ENCODE data around the gene RNF151. TPM values are rescaled to one million over a fixed set of nuclear protein-coding genes. Genes with fewer than 3 reads are reported as not detected.

RNF151 gene
- total and polyA plus RNA-seq, 2 of the 13 experiments (the other 11 are each of a cell fraction or from before 2014, with no cell fraction given) = not detected

GRCh38 chr16:1984347-1985225 lies 17.9 kb downstream of the RNF151 start (continued):
- TF ChIP-seq JUN (CRISPR knock-in tag; IDR thresholded peaks at IDR 0.05) (peak; percentile 38; the same call in 1 of the 2 replicates), NR2F6 (IDR thresholded peaks at IDR 0.05) (no peak), NR2F6 (CRISPR knock-in tag; IDR thresholded peaks at IDR 0.05) (0 out of 2 replicates have a peak, but pooled peaks have one; percentile 14), ZFP1 (CRISPR knock-in tag; IDR thresholded peaks at IDR 0.05) (no peak), ZNF839 (CRISPR knock-in tag; IDR thresholded peaks at IDR 0.05; ENCODE audit: borderline replicate concordance) (0 out of 2 replicates have a peak, but pooled peaks have one; percentile 42), KMT2A (CRISPR knock-in tag; IDR thresholded peaks at IDR 0.05) (peak; percentile 58), ZNF496 (CRISPR knock-in tag; IDR thresholded peaks at IDR 0.05; ENCODE audit: insufficient replicate concordance) (no peak), ZFP90 (CRISPR knock-in tag; IDR thresholded peaks at IDR 0.05; ENCODE audit: borderline replicate concordance) (no peak), ZFX (CRISPR knock-in tag; IDR thresholded peaks at IDR 0.05; ENCODE audit: low read depth) (peak; percentile 71; the same call in 1 of the 2 replicates), ZNF703 (CRISPR knock-in tag; IDR thresholded peaks at IDR 0.05; ENCODE audit: borderline replicate concordance) (no peak), SALL1 (CRISPR knock-in tag; IDR thresholded peaks at IDR 0.05) (peak; percentile 36; the same call in 1 of the 2 replicates), RCOR2 (CRISPR knock-in tag; IDR thresholded peaks at IDR 0.05) (no peak), HNF4G (IDR thresholded peaks at IDR 0.05; ENCODE audit: borderline replicate concordance, low read depth, low read length) (peak; percentile 89), HNF4G (CRISPR knock-in tag; IDR thresholded peaks at IDR 0.05; ENCODE audit: borderline replicate concordance, low read depth) (no peak; the same call in 1 of the 2 replicates), ZNF883 (CRISPR knock-in tag; IDR thresholded peaks at IDR 0.05; ENCODE audit: not compliant biosample characterization) (peak; percentile 1), PHF8 (CRISPR knock-in tag; IDR thresholded peaks at IDR 0.05) (peak; percentile 72), POLR2A (IDR thresholded peaks at IDR 0.05; ENCODE audit: insufficient read depth in 1 of 2, low read depth in 2 of 2, low read length in 2 of 2) (peak in 1 of 2 experiments; percentile 5; a peak in 3 of 4 replicates), ZFY (CRISPR knock-in tag; IDR thresholded peaks at IDR 0.05) (peak; percentile 73; the same call in 1 of the 2 replicates), IKZF4 (CRISPR knock-in tag; IDR thresholded peaks at IDR 0.05; ENCODE audit: borderline replicate concordance, low read depth, not compliant biosample characterization) (peak; percentile 16), KAT8 (CRISPR knock-in tag; IDR thresholded peaks at IDR 0.05) (no peak; the same call in 1 of the 2 replicates), AGO2 (optimal IDR thresholded peaks at IDR 0.05; ENCODE audit: low read depth, low read length) (peak; percentile 55), PHB2 (IDR thresholded peaks at IDR 0.05; ENCODE audit: partially characterized antibody) (no peak), HOXA3 (CRISPR knock-in tag; IDR thresholded peaks at IDR 0.05) (peak; percentile 28), HNRNPK (IDR thresholded peaks at IDR 0.05; ENCODE audit: low read depth, low read length, poor library complexity, severe bottlenecking) (peak; percentile 10), NONO (IDR thresholded peaks at IDR 0.05) (no peak), NONO (CRISPR knock-in tag; conservative IDR thresholded peaks at IDR 0.05) (peak; percentile 46; the same call in 1 of the 2 replicates), HNRNPL (IDR thresholded peaks at IDR 0.05; ENCODE audit: low read depth, low read length) (0 out of 2 replicates have a peak, but pooled peaks have one; percentile 54), ASH2L (IDR thresholded peaks at IDR 0.05; ENCODE audit: insufficient read length, low read depth, low read length) (peak; percentile 89)
- TF ChIP-seq, protein P1, sequence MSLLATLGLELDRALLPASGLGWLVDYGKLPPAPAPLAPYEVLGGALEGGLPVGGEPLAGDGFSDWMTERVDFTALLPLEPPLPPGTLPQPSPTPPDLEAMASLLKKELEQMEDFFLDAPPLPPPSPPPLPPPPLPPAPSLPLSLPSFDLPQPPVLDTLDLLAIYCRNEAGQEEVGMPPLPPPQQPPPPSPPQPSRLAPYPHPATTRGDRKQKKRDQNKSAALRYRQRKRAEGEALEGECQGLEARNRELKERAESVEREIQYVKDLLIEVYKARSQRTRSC (CRISPR knock-in tag; IDR thresholded peaks at IDR 0.05; ENCODE audit: low read depth) = no peak
- TF ChIP-seq, protein P2, sequence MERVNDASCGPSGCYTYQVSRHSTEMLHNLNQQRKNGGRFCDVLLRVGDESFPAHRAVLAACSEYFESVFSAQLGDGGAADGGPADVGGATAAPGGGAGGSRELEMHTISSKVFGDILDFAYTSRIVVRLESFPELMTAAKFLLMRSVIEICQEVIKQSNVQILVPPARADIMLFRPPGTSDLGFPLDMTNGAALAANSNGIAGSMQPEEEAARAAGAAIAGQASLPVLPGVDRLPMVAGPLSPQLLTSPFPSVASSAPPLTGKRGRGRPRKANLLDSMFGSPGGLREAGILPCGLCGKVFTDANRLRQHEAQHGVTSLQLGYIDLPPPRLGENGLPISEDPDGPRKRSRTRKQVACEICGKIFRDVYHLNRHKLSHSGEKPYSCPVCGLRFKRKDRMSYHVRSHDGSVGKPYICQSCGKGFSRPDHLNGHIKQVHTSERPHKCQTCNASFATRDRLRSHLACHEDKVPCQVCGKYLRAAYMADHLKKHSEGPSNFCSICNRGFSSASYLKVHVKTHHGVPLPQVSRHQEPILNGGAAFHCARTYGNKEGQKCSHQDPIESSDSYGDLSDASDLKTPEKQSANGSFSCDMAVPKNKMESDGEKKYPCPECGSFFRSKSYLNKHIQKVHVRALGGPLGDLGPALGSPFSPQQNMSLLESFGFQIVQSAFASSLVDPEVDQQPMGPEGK (CRISPR knock-in tag; IDR thresholded peaks at IDR 0.05) = 0 out of 2 replicates have a peak, but pooled peaks have one; percentile 21

All from HepG2 (cell line).